HG02642 (cell line): ENCODE results near the gene REV1.

Experiments used
- ATAC-seq: cut with Tn5 transposase; IDR thresholded peaks from one replicate; pipeline ENCODE4 v1.9.1; 2021; ENCODE audit warnings: mild to moderate bottlenecking; ENCODE audit not compliant: unreplicated experiment, poor library complexity

REV1 gene

GRCh38 chr2:99406137-99406536 lies 83.7 kb downstream of the REV1 start:
- no peak for ATAC-seq

- ATAC-seq: no peak
Observed at GRCh38 chr2:99404797-99405669, 84.8 kb downstream of the REV1 start.

GRCh38 chr2:99404039-99404796 lies 85.6 kb downstream of the REV1 start:
- ATAC-seq: no peak

GRCh38 chr2:99403524-99403923 lies 86.3 kb downstream of the REV1 start:
- ATAC-seq: no peak

GRCh38 chr2:99403084-99403483 lies 86.7 kb downstream of the REV1 start:
- no peak for ATAC-seq

- ATAC-seq: no peak
Observed at GRCh38 chr2:99401841-99402240, 88.0 kb downstream of the REV1 start.

GRCh38 chr2:99399795-99400194 lies 90.0 kb downstream of the REV1 start:
- ATAC-seq: no peak

GRCh38 chr2:99399063-99399462 lies 90.8 kb downstream of the REV1 start:
- no peak for ATAC-seq

- no peak for ATAC-seq
Observed at GRCh38 chr2:99398303-99398702, 91.5 kb downstream of the REV1 start.

- no peak for ATAC-seq
Observed at GRCh38 chr2:99397266-99397920, 92.4 kb downstream of the REV1 start.

- no peak for ATAC-seq
Observed at GRCh38 chr2:99395589-99396130, 94.2 kb downstream of the REV1 start.

- ATAC-seq: no peak
Observed at GRCh38 chr2:99389946-99390345, 99.9 kb downstream of the REV1 start.

- ATAC-seq: no peak
Observed at GRCh38 chr2:99389371-99389770, 100.4 kb downstream of the REV1 start.

GRCh38 chr2:99388892-99389291 lies 100.9 kb downstream of the REV1 start:
- ATAC-seq: no peak

- ATAC-seq: no peak
Observed at GRCh38 chr2:99386011-99386410, 103.8 kb downstream of the REV1 start.

- no peak for ATAC-seq
Observed at GRCh38 chr2:99382143-99382542, 107.7 kb downstream of the REV1 start.

- peak; percentile 73 for ATAC-seq
Observed at GRCh38 chr2:99380376-99381010, 109.3 kb downstream of the REV1 start.

GRCh38 chr2:99377879-99378278 lies 111.9 kb downstream of the REV1 start:
- no peak for ATAC-seq

- no peak for ATAC-seq
Observed at GRCh38 chr2:99376254-99376864, 113.5 kb downstream of the REV1 start.

- ATAC-seq: no peak
Observed at GRCh38 chr2:99374747-99375146, 115.1 kb downstream of the REV1 start.
